HG02885 (cell line): Measurements from ENCODE around the gene ZNF331.
"Not testable (repeated sequence)": the region's sequence is repeated elsewhere in the genome, so short reads cannot be mapped to it uniquely, and the experiment has no call there.

Source experiments
- ATAC-seq: cut with Tn5 transposase; IDR thresholded peaks from one replicate; pipeline ENCODE4 v1.9.1; 2021; ENCODE audit warnings: mild to moderate bottlenecking; ENCODE audit not compliant: unreplicated experiment, poor library complexity

The ZNF331 gene

DNA sequence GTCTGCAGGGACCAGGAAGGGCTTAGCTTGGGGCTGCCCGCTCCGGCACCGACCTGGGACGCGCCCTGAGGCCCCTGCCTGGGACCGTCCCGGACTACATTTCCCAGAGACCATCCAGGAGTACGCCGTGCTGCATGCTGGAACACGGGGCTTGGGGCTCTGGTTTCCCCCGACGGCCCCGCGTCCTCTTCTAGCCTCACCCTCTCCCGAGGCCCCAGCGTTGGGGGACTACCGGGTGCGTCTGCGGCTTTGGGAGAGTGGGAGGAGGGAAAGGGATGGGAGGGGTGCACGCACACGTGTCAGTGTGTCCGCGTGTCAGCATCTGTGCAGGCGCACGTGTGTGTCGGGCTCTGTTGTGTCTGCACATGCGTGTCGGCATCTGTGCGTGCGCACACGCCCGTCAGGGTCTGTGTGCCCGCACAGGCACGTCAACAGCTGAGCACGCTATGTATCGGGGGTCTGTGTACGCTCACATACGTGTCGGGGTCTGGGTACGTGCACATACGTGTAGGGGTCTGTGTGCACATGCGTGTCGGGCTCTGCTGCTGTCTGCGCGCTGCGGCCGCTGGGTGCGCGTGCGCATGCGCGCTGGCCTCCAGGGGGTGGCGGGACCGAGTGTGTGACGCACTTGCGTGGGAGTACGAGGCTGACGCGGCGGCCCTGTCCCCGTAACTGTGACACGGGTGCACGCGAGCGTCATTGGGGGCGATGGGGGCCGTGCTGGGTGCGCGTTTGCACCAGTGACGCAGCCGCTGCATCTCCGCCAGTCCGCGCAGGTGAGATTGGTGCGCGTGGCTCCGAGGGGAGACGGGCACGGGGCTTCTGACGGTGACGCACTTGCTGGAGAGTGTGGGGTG, at the start of gene ZNF331:
TSS of gene ZNF331 (plus strand) at position 625 of the 857 bp plus-strand sequence. CDS start 31,232 bp downstream, outside the sequence.
- peak; percentile 79 for ATAC-seq

DNA sequence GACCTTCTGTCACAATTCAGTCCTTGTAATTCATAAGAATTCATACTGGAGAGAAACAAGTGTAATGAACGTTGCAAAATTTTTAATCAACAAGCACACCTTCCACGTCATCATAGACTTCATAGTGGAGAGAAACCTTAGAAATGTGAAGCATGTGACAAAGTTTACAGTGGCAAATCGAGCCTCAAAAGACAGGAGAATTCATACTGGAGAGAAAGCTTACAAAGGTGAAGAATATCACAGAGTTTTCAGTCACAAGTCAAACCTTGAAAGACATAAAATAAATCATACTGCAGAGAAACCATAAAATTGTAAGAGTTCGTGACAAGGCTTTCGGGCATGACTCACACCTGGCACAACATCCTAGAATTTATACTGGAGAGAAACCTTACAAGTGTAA, 45.8 kb upstream of the ZNF331 start:
- no peak for ATAC-seq

GRCh38 chr19:53497311-53498023, 40.5 kb upstream of the ZNF331 start:
- ATAC-seq: not testable (repeated sequence)

DNA sequence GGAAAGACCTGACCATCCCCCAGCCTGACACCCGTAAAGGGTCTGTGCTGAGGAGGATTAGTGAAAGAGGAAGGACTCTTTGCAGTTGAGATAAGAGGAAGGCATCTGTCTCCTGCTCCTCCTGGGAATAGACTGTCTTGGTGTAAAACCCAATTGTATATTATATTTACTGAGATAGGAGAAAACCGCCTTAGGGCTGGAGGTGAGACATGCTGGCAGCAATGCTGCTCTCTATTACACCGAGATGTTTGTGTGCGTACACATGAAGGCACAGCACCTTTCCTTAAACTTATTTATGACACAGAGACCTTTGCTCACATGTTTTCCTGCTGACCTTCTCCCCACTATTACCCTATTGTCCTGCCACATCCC, 39.9 kb upstream of the ZNF331 start:
- not testable (repeated sequence) for ATAC-seq

DNA sequence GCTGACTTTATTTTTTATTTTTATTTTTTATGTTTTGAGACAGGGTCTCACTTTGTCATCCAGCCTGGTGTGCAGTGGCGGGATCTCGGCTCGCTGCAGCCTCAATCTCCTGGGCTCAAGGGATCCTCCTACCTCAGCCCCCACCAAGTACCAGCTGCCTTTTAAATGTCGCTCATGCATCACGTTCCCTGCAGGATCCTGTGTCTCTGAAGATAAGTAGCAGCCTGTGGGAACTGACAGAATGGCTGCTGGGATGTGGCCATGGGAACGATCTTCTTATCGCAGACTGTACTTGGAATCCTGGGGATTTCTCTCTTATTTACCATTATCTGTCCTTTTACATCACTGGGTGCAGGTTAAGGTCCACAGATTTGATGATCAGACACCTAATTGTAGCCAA, 34.8 kb upstream of the ZNF331 start:
- not testable (repeated sequence) for ATAC-seq

DNA sequence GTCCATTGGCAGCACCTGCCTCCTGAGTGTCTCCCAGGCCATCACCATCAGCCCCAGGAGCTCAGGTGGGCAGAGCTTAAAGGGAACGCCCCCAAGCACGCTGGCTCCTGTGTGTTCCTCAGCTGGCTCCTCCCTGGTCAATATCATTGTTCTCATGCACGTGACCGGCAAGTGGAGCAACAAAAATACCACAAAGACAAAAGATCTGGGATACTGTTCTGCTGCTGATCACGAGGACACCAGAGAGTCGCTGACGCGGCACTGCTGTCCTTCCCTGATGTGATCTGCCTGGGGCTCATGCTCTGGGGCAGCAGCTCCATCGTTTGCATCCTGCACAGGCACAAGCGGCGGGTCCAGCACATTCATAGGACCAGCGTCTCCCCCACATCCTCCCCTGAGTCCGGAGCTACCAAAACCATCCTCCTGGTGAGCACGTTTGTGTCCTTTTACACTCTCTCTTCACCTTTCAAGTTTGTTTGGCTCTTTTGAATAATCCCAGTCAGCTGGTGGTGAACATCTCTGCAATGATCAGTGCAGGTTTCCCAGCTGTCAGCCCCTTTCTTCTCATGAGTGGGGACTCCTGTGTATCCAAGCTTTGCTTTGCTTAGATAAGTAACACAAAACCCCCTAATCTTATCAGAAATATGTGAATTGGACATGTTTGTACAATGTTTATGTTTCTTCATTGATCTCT, 34.1 kb upstream of the ZNF331 start:
- ATAC-seq: not testable (repeated sequence)

- not testable (repeated sequence) for ATAC-seq
Measured at GRCh38 chr19:53504365-53504703, 33.6 kb upstream of the ZNF331 start.

- no peak for ATAC-seq
Measured at GRCh38 chr19:53504885-53505284, 33.1 kb upstream of the ZNF331 start.

DNA sequence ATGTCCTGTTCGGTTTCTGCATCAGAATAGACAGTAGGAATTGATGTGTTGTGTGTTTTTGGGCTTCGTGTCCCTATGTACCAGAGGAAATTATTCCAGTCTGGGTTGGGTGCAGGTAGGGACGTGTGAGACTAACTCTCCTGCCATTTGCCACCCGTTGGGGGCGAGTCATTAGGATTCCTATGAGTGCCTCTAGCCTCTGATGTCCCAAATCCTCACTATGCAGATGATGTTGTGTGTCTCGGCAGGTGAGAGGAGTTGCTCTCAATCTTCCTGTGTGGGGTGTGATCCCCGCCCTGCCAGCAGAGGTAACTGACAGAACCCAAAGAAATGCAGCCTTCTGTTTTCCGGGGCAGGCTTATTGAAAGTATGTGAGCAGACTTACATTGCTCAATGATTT, 31.2 kb upstream of the ZNF331 start:
- no peak for ATAC-seq

DNA sequence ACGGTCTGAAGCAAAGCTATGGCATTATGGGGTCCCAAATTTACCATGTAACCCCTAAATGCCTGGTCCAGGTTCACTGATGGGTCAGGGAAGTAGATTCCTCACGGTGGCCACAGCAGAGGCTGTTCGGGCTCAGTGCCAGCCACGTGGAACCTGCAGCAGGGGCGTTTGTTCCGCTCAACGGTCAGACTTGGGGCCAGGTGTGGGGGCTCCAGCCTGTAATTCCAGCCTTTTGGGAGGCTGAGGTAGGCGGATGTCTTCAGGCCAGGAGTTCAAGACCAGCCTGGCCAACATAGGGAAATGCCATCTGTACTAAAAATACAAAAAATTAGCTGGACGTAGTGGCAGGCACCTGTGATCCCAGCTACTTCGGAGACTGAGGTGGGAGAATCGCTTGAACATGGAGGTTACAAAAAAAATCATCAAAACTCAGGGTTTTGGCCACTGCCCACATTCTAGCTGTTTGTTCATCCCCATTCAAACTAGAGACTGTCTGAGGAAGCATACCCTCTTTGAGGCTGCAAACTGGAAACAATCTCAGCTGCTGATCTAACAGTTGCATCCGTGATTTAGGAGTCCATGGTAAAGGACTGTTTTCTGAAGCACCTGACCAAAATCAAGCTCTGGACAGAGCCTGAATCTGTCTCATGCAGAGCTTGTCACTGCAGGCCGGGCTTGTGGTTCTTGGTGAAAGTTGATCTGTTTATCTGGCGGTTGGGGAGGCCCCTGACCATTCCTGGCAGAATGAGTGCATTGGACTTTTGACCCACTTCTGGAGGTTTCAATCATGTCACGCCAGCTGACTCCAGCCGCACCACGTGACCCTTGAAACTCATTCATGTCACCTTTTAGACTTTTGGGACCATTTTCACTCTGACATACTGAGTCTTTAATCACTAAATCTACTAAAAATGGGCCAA, 30.2 kb upstream of the ZNF331 start:
- ATAC-seq: no peak

DNA sequence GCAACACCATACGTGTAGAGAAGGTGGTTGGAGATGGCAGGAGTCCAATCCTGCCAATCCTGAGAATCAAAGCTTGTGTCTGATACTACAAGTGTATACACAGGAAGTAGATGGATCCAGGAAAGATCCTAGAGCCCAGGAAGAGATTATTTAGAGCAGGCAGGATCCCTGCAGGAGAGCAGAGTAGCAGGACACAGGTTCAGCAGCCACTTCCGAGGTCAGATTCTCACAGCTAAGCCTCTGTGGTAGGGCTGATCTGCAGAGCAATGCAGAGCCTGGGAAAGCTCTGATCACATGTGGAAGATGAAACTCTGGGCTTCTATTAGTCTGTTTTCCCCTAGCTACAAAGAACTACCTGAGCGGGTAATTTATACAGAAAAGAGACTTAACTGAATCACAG, 28.5 kb upstream of the ZNF331 start:
- ATAC-seq: no peak

DNA sequence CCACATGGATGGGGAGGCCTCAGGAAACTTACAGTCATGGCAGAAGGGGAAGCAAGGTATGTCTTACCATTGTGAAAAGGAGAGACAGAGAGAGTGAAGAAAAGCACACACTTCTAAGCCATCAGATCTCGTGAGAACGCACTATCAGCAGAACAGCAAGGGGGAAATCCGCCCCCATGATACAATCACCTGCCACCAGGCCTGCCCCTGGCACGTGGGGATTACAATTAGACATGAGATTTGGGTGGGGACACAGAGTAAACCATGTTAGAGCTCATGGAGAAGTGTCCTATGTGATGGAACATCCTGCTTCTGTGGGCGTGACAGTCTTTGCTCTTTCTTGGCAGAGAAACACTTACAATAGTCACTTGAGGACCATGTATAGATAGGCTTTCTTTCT, 28.1 kb upstream of the ZNF331 start:
- no peak for ATAC-seq

- ATAC-seq: no peak
Measured at GRCh38 chr19:53511357-53511756, 26.6 kb upstream of the ZNF331 start.

- no peak for ATAC-seq
Measured at GRCh38 chr19:53511933-53512374, 26.0 kb upstream of the ZNF331 start.

DNA sequence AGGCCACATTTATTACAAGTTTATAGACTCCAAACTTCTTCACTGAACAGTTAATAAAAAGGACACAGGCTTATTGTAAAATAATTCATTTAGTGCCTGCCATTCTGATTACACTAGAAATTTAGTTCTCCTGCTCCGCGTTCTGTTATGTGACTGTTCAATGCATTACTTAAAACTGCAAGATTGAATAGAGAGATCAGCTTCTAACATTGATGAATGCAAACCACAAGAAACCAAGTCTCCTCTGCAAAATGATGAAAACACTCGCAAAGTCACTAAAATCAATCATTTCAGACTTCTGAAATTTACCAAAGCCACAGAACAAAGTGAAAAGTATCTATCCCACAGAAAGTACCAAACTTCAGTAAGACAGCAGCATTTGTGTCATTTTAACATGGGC, 22.9 kb upstream of the ZNF331 start:
- not testable (repeated sequence) for ATAC-seq

DNA sequence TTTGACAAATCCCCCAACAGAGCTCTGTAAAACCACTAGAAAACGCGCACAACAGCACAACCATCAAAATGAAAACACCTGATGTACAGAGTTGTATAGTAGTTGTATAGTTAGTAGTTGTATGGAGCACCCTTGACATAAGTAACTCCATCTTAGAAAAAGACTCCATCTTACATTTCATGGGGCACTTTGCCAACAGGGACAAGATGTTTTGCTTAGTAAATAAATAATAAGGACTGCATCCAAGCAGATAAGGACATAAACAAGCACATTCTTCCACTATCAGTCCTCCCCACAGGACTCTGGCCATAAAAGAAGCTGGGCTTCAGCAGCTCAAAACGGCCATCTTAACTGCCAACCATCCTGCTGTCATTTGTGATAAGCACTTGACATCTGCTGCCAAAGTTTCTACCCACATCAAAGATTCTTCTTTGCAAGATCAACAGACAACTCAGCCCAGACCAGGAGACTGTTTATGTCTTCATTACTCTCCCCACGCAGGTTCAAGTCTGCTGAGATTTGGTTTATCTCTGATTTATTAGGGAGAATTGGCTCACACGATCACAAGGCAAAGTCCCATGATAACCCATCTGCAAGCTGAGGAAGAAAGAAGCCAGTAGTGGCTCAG, 20.7 kb upstream of the ZNF331 start:
- no peak for ATAC-seq

- ATAC-seq: no peak
Measured at GRCh38 chr19:53518121-53518520, 19.8 kb upstream of the ZNF331 start.

DNA sequence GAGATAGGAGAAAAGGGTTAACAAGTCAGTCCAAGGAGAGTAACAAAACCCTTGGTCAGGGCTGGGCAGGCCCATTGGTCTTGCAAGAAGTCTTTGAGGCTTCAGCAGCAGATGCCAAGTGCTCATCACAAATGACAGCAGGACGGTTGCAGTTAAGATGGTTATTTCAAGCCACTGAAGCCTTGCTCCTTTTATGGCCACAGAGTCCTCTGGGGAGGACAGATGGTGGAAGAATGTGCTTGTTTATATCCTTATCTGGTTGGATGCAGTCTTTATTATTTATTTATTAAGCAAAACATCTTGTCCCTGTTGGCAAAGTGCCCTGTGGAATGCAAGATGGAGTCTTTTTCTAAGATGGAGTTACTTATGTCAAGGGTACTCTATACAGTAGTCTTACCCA, 19.2 kb upstream of the ZNF331 start:
- no peak for ATAC-seq

DNA sequence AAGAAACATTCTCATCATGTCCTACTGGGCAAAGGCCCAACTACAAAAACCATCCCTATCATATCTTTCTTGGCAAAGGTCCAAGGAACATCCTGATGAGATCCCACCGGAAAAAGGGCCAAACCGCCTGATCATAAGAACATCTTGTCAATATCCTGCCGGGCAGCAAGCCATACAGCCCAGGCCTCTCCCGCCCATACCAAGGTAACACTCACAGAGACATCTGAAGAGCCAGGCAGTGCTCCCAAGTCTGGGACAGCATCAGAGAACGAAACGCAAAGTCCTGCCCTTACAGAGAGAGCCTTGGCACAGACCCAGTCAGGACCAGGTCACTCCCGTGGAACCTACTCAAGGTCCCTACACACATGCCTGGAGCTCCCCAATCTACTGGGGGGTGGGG, 18.5 kb upstream of the ZNF331 start:
- no peak for ATAC-seq

DNA sequence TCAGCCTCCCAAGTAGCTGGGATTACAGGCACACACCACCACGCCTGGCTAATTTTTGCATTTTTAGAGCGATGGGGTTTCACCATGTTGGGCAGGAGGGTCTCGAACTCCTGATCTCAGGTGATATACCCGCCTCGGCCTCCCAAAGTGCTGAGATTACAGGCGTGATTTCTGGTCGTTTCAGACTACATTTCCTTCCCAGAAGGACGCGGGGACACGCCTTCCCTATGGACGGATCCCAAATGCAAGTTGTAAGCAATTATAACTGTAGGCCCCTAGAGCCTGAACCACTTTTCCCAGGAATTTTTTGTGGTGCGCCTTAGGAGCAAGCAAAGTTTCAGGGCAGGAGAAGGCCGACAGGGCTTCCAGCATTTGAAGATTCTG, 17.8 kb upstream of the ZNF331 start:
- ATAC-seq: no peak
